IMR-90 (cell line): ENCODE measurements around the gene SCN10A. TPM values are rescaled to one million over a fixed set of nuclear protein-coding genes. Genes with fewer than 3 reads are reported as not detected.

Experiments
- ATAC-seq: fragments of 200-7000 bp; cut with Tn5 transposase; 2 replicates; pipeline ENCODE4 v1.9.1; 2020; ENCODE audit warnings: low read depth, mild to moderate bottlenecking, moderate library complexity
- BruUV-seq: library from RNA; stranded (reverse); fragments of 400-500 nt; replicated peaks from 2 replicates; lab custom pipeline; 2021; lab: Mats Ljungman, UMichigan
- CTCF ChIA-PET: fragments of 300-600 bp; formaldehyde crosslinking; extraction: SDS; loops from one replicate; lab custom pipeline; 2021; ENCODE audit warnings: antibody characterized with exemption; lab: Yijun Ruan, JAX
- POLR2A ChIA-PET: fragments of 300-600 bp; sonication (Branson Sonifier 250); formaldehyde crosslinking; loops from one replicate; lab custom pipeline; 2022; ENCODE audit warnings: antibody characterized with exemption; ENCODE audit not compliant: unreplicated experiment; lab: Charles Lee
- DNase-seq: peaks from one replicate; pipeline ENCODE4 v3.0.0; 2013
- H2AFZ ChIP-seq: replicated peaks from 2 replicates; pipeline ENCODE3; 2013; ENCODE audit warnings: low read length, mild to moderate bottlenecking; ENCODE audit not compliant: poor library complexity
- H2AK5ac ChIP-seq: 2 replicates; pipeline ENCODE4 v1.6.1; 2013; ENCODE audit warnings: low read depth, low read length, inconsistent platforms
- H2AK9ac ChIP-seq: replicated peaks from 2 replicates; pipeline ENCODE3; 2013; ENCODE audit warnings: mild to moderate bottlenecking, low read depth, low read length, moderate library complexity; ENCODE audit not compliant: poor library complexity
- H2BK120ac ChIP-seq: 2 replicates; pipeline ENCODE4 v1.6.1; 2013; ENCODE audit warnings: low read depth, low read length, inconsistent platforms
- H2BK15ac ChIP-seq: 3 replicates; pipeline ENCODE4 v1.6.1; 2013; ENCODE audit warnings: low read depth, low read length, inconsistent platforms
- H2BK20ac ChIP-seq: 2 replicates; pipeline ENCODE4 v1.6.1; 2013; ENCODE audit warnings: low read depth, mild to moderate bottlenecking, inconsistent platforms, low read length, moderate library complexity
- H2BK5ac ChIP-seq: 2 replicates; pipeline ENCODE4 v1.6.1; 2013; ENCODE audit warnings: mild to moderate bottlenecking, low read depth, low read length, inconsistent platforms; ENCODE audit not compliant: poor library complexity, severe bottlenecking
- H3K14ac ChIP-seq: replicated peaks from 2 replicates; pipeline ENCODE4 v1.6.1; 2013; ENCODE audit warnings: low read depth, low read length, inconsistent platforms
- H3K18ac ChIP-seq: 2 replicates; pipeline ENCODE4 v1.6.1; 2013; ENCODE audit warnings: low read depth, low read length, control low read depth
- H3K23ac ChIP-seq: 2 replicates; pipeline ENCODE4 v1.6.1; 2013; ENCODE audit warnings: low read depth, low read length, inconsistent platforms
- H3K27ac ChIP-seq: 2 replicates; pipeline ENCODE4 v1.5.1; 2013; ENCODE audit warnings: mild to moderate bottlenecking, control low read depth, low read length; ENCODE audit not compliant: insufficient read depth
- H3K27me3 ChIP-seq: 2 replicates; pipeline ENCODE4 v1.6.1; 2013; ENCODE audit warnings: low read length; ENCODE audit not compliant: control insufficient read depth, insufficient read depth
- H3K36me3 ChIP-seq: 2 replicates; pipeline ENCODE4 v1.6.1; 2013; ENCODE audit warnings: low read length, mixed read lengths; ENCODE audit not compliant: control insufficient read depth, insufficient read depth
- H3K4ac ChIP-seq: 2 replicates; pipeline ENCODE4 v1.6.1; 2013; ENCODE audit warnings: low read depth, low read length, inconsistent platforms
- H3K4me1 ChIP-seq: 2 replicates; pipeline ENCODE4 v1.6.1; 2013; ENCODE audit warnings: low read length, mixed read lengths; ENCODE audit not compliant: control insufficient read depth, insufficient read depth
- H3K4me2 ChIP-seq: 2 replicates; pipeline ENCODE4 v1.6.1; 2013; ENCODE audit warnings: low read depth, mild to moderate bottlenecking, control low read depth, low read length, moderate library complexity
- H3K4me3 ChIP-seq: 2 replicates; pipeline ENCODE4 v1.5.1; 2013; ENCODE audit warnings: low read depth, mild to moderate bottlenecking, control low read depth, low read length, moderate library complexity; ENCODE audit not compliant: insufficient read depth
- H3K56ac ChIP-seq: 2 replicates; pipeline ENCODE4 v1.6.1; 2013; ENCODE audit warnings: low read length, inconsistent platforms; ENCODE audit not compliant: insufficient read depth; ENCODE audit errors: extremely low read depth
- H3K79me1 ChIP-seq, 2 experiments: 2 replicates each; pipeline ENCODE4 v1.6.1; 2013; ENCODE audit warnings: low read length in 2 of 2, inconsistent platforms in 1 of 2, low read depth in 1 of 2
- H3K9ac ChIP-seq: 2 replicates; pipeline ENCODE4 v1.6.1; 2013; ENCODE audit warnings: low read depth, low read length, control low read depth
- H3K9me1 ChIP-seq: 2 replicates; pipeline ENCODE4 v1.6.1; 2013; ENCODE audit warnings: low read length, inconsistent platforms; ENCODE audit not compliant: insufficient read depth
- H3K9me3 ChIP-seq: 2 replicates; pipeline ENCODE4 v1.6.1; 2013; ENCODE audit warnings: low read length; ENCODE audit not compliant: control insufficient read depth, insufficient read depth
- H4K20me1 ChIP-seq: 2 replicates; pipeline ENCODE4 v1.6.1; 2013; ENCODE audit warnings: low read length, inconsistent platforms; ENCODE audit not compliant: insufficient read depth
- H4K5ac ChIP-seq: 2 replicates; pipeline ENCODE4 v1.6.1; 2013; ENCODE audit warnings: mild to moderate bottlenecking, low read depth, low read length, control low read depth
- H4K8ac ChIP-seq, 2 experiments: 2 replicates each; pipeline ENCODE4 v1.6.1; 2013; ENCODE audit warnings: low read depth in 2 of 2, low read length in 2 of 2, control low read depth in 1 of 2, inconsistent platforms in 1 of 2
- H4K91ac ChIP-seq: 2 replicates; pipeline ENCODE4 v1.6.1; 2013; ENCODE audit warnings: low read depth, low read length, inconsistent platforms; ENCODE audit not compliant: insufficient read depth
- BHLHE40 ChIP-seq: fragments of 150-350 bp; IDR thresholded peaks from 2 replicates; pipeline ENCODE4 v1.6.1; 2016; ENCODE audit warnings: mild to moderate bottlenecking, low read depth, low read length
- CEBPB ChIP-seq: IDR thresholded peaks from 2 replicates; pipeline ENCODE4 v1.6.1; 2012; ENCODE audit warnings: low read depth, low read length, improper control_type of control experiment
- CHD1 ChIP-seq: IDR thresholded peaks from 2 replicates; pipeline ENCODE4 v1.6.1; 2012; ENCODE audit warnings: low read depth, low read length, improper control_type of control experiment
- CTCF ChIP-seq: conservative IDR thresholded peaks from 2 replicates; pipeline ENCODE4 v1.5.1; 2012; ENCODE audit warnings: mild to moderate bottlenecking, low read depth, low read length, improper control_type of control experiment
- ELK1 ChIP-seq: fragments of 150-350 bp; IDR thresholded peaks from 2 replicates; pipeline ENCODE4 v1.6.1; 2016; ENCODE audit warnings: low read depth, mild to moderate bottlenecking, low read length, moderate library complexity, borderline replicate concordance
- FOS ChIP-seq: fragments of 150-350 bp; IDR thresholded peaks from 2 replicates; pipeline ENCODE4 v1.6.1; 2016; ENCODE audit warnings: low read depth, low read length
- MAFK ChIP-seq: IDR thresholded peaks from 2 replicates; pipeline ENCODE4 v1.6.1; 2012; ENCODE audit warnings: low read depth, low read length, improper control_type of control experiment
- MAZ ChIP-seq: IDR thresholded peaks from 2 replicates; pipeline ENCODE4 v1.6.1; 2012; ENCODE audit warnings: low read depth, mild to moderate bottlenecking, low read length, improper control_type of control experiment, moderate library complexity, borderline replicate concordance
- MXI1 ChIP-seq: IDR thresholded peaks from 2 replicates; pipeline ENCODE4 v1.6.1; 2012; ENCODE audit warnings: low read depth, mild to moderate bottlenecking, low read length, moderate library complexity, borderline replicate concordance
- NFE2L2 ChIP-seq: fragments of 150-350 bp; IDR thresholded peaks from 2 replicates; pipeline ENCODE4 v1.6.1; 2016; ENCODE audit warnings: low read depth, mild to moderate bottlenecking, low read length
- POLR2A ChIP-seq: IDR thresholded peaks from 2 replicates; pipeline ENCODE4 v1.6.1; 2012; ENCODE audit warnings: mild to moderate bottlenecking, low read depth, low read length
- RAD21 ChIP-seq: IDR thresholded peaks from 2 replicates; pipeline ENCODE4 v1.6.1; 2012; ENCODE audit warnings: low read length, improper control_type of control experiment
- RCOR1 ChIP-seq: IDR thresholded peaks from 2 replicates; pipeline ENCODE4 v1.6.1; 2012; ENCODE audit warnings: mild to moderate bottlenecking, low read length, improper control_type of control experiment; ENCODE audit not compliant: insufficient replicate concordance
- RFX5 ChIP-seq: IDR thresholded peaks from 2 replicates; pipeline ENCODE4 v1.8.0; 2012; ENCODE audit warnings: low read depth, mild to moderate bottlenecking, low read length, moderate library complexity
- SMC3 ChIP-seq: fragments of 150-350 bp; IDR thresholded peaks from 2 replicates; pipeline ENCODE4 v1.6.1; 2016; ENCODE audit warnings: low read depth, mild to moderate bottlenecking, antibody characterized with exemption, low read length, moderate library complexity
- USF2 ChIP-seq: fragments of 150-350 bp; IDR thresholded peaks from 2 replicates; pipeline ENCODE4 v1.6.1; 2017; ENCODE audit warnings: mild to moderate bottlenecking, antibody characterized with exemption, low read length, low read depth
- WGBS, 2 experiments: methylation state at CpG; one replicate each; pipeline versions ENCODE4 v1.1.5 to v1.1.7; 2013; ENCODE audit warnings: missing lambda C conversion rate in 2 of 2; ENCODE audit not compliant: insufficient read length in 1 of 2; ENCODE audit errors: extremely low coverage in 2 of 2; 5-methylcytosine and 5-hydroxymethylcytosine counted together
- dilution Hi-C: fragments of 300-500 bp; cut with HindIII; formaldehyde crosslinking; loops from one replicate; pipeline ENCODE4 v1.14.3; 2018; ENCODE audit warnings: low sequenced_read_pairs; ENCODE audit not compliant: unreplicated experiment
- in situ Hi-C: fragments of 300-500 bp; cut with MboI; formaldehyde crosslinking; loops from 3 replicates; pipeline ENCODE4 v1.14.3; 2019; ENCODE audit warnings: low sequenced_read_pairs, inconsistent platforms, mixed read lengths
- intact Hi-C: fragments of 100-400 bp; cut with micrococcal nuclease; formaldehyde crosslinking; loops from 2 replicates; pipeline ENCODE4 v1.10.0; 2022
- polyA plus RNA-seq, 3 experiments: library from polyadenylated mRNA; depleted of rRNA; stranded (reverse); fragments of >200 nt; gene quantifications; 2 replicates each; pipeline ENCODE4 v1.2.3, GENCODE V29; 2012; ENCODE audit warnings: low replicate concordance in 1 of 3
- total RNA-seq: library from RNA; depleted of rRNA; stranded (reverse); fragments of >200 nt; gene quantifications from 2 replicates; pipeline ENCODE4 v1.2.3, GENCODE V29; 2012

Gene SCN10A
- total and polyA plus RNA-seq, 2 of the 4 experiments (the other 2 are of a cell fraction) = not detected

- H2AK9ac ChIP-seq = no peak overlapping the region
- no peaks in the 10 kb centered on the region for H3K9me3 ChIP-seq
- no peak overlapping the region for H3K4me3 ChIP-seq
- no peak overlapping the region for H2BK5ac ChIP-seq
- H3K18ac ChIP-seq = no peak overlapping the region
- no peaks in the 10 kb centered on the region for H4K20me1 ChIP-seq
- H3K9ac ChIP-seq = no peak overlapping the region
- POLR2A ChIA-PET = no interaction called here
- H2BK120ac ChIP-seq = no peak overlapping the region
- no peaks in the 10 kb centered on the region; the same call in 1 of the 2 replicates for H3K4me1 ChIP-seq
- no peak overlapping the region for H2AK5ac ChIP-seq
- no peak overlapping the region for H3K23ac ChIP-seq
- H4K8ac ChIP-seq = no peak overlapping the region
- no peak overlapping the region for H4K5ac ChIP-seq
- no peaks in the 10 kb centered on the region for H3K36me3 ChIP-seq
- H3K56ac ChIP-seq = no peak overlapping the region
- peaks cover 6% of the 10 kb centered on the region; the same call in 1 of the 2 replicates for H3K27me3 ChIP-seq
- H2BK20ac ChIP-seq = no peak overlapping the region
- CTCF ChIA-PET = no interaction called here
- no peak overlapping the region for H3K4ac ChIP-seq
- TF ChIP-seq RFX5 (no peak), MAFK (no peak), ELK1 (no peak), FOS (no peak), CEBPB (no peak), RCOR1 (no peak), MXI1 (no peak), NFE2L2 (no peak), MAZ (no peak), CTCF (no peak), CHD1 (no peak), BHLHE40 (no peak), RAD21 (no peak), USF2 (no peak), POLR2A (no peak), SMC3 (no peak)
- in situ Hi-C loops (no loop called here), intact Hi-C loops (loop anchor here (5.0 kb wide), 1 partner anchor 155 kb away; no protein-coding TSS in a partner anchor), dilution Hi-C loops (no loop called here)
- H3K27ac ChIP-seq = no peak overlapping the region
- H3K14ac ChIP-seq = no peak overlapping the region
- no peak overlapping the region for H2AFZ ChIP-seq
- no peaks in the 10 kb centered on the region for H3K79me1 ChIP-seq
- no peak overlapping the region for H3K4me2 ChIP-seq
- H4K91ac ChIP-seq = no peak overlapping the region
- ATAC-seq (no peak), DNase-seq (no peak)
- no peak overlapping the region for H2BK15ac ChIP-seq
- H3K9me1 ChIP-seq = no peaks in the 10 kb centered on the region
- WGBS, 2 experiments = 60% methylated on average over 1 of the region's 2 CpGs; no CpG with 5 or more reads in 1 of the 2 experiments
- no TSS peak for BruUV-seq
Measured at GRCh38 chr3:38687321-38687720, 128.7 kb downstream of the SCN10A start.
